HEK293 (cell line): ENCODE results near the gene DMAC2L.
"Not testable (repeated sequence)": the region's sequence is repeated elsewhere in the genome, so short reads cannot be mapped to it uniquely, and the experiment has no call there.

ENCODE experiments used
- CTCF ChIA-PET: fragments of 350-600 bp; formaldehyde crosslinking; extraction: SDS; loops from one replicate; lab custom pipeline; 2021; ENCODE audit warnings: antibody characterized with exemption; lab: Yijun Ruan, JAX
- POLR2A ChIA-PET: fragments of 300-600 bp; formaldehyde crosslinking; extraction: SDS; loops from one replicate; lab custom pipeline; 2020; ENCODE audit warnings: antibody characterized with exemption, inconsistent platforms; lab: Yijun Ruan, JAX
- H3K27ac ChIP-seq: fragments of 200-500 bp; sonication (Bioruptor generic); 2 replicates; pipeline ENCODE4 v1.5.1; 2014; ENCODE audit warnings: low read depth, low read length, control low read depth, inconsistent platforms; ENCODE audit errors: extremely low read depth
- H3K36me3 ChIP-seq, 2 experiments: fragments of 200-500 bp in 1 of 2; sonication (Bioruptor generic) in 1 of 2; 1 replicate in 1 of 2; 2 replicates in 1 of 2; pipeline ENCODE4 v1.5.1; 2014 to 2017; ENCODE audit warnings: inconsistent platforms in 2 of 2, low read length in 2 of 2; ENCODE audit not compliant: control insufficient read depth in 2 of 2, insufficient read depth in 1 of 2
- H3K4me1 ChIP-seq: fragments of 200-500 bp; sonication (Bioruptor generic); 2 replicates; pipeline ENCODE4 v1.5.1; 2014; ENCODE audit warnings: mild to moderate bottlenecking, low read length, inconsistent platforms; ENCODE audit not compliant: control insufficient read depth, insufficient read depth
- H3K4me3 ChIP-seq: 2 replicates; pipeline ENCODE4 v1.5.1; 2011; ENCODE audit warnings: low read depth, mild to moderate bottlenecking, control low read depth, low read length, moderate library complexity
- H3K9me3 ChIP-seq: fragments of 200-500 bp; sonication (Bioruptor generic); 2 replicates; pipeline ENCODE4 v1.5.1; 2014; ENCODE audit warnings: low read depth, low read length, inconsistent platforms; ENCODE audit not compliant: control insufficient read depth, insufficient read depth
- CTCF ChIP-seq: fragments of 450-650 bp; formaldehyde crosslinking; IDR thresholded peaks from 2 replicates; pipeline ENCODE4 v1.5.1; 2016; ENCODE audit warnings: missing biosample characterization, missing genetic modification characterization
- KLF10 ChIP-seq: fragments of 450-650 bp; IDR thresholded peaks from 2 replicates; pipeline ENCODE4 v1.5.1; 2018; ENCODE audit warnings: missing biosample characterization, mild to moderate bottlenecking, missing genetic modification characterization
- KLF17 ChIP-seq: fragments of 450-650 bp; formaldehyde crosslinking; IDR thresholded peaks from 2 replicates; pipeline ENCODE4 v1.5.1; 2016; ENCODE audit warnings: missing biosample characterization, missing genetic modification characterization
- KLF9 ChIP-seq: fragments of 450-650 bp; formaldehyde crosslinking; IDR thresholded peaks from 2 replicates; pipeline ENCODE4 v1.5.1; 2016; ENCODE audit warnings: missing biosample characterization, missing genetic modification characterization, low read depth
- SETDB1 ChIP-seq: IDR thresholded peaks from one replicate; pipeline ENCODE4 v1.6.1; 2017; ENCODE audit warnings: mild to moderate bottlenecking, low read length, moderate library complexity, mixed read lengths; ENCODE audit not compliant: insufficient read length
- YY1 ChIP-seq: fragments of 450-650 bp; formaldehyde crosslinking; IDR thresholded peaks from 2 replicates; pipeline ENCODE4 v1.5.1; 2018; ENCODE audit warnings: missing biosample characterization, missing genetic modification characterization
- ZBTB11 ChIP-seq: fragments of 450-650 bp; formaldehyde crosslinking; conservative IDR thresholded peaks from 2 replicates; pipeline ENCODE4 v1.5.1; 2016; ENCODE audit warnings: low read depth, missing biosample characterization, missing genetic modification characterization
- ZBTB17 ChIP-seq: fragments of 450-650 bp; formaldehyde crosslinking; IDR thresholded peaks from 2 replicates; pipeline ENCODE4 v1.5.1; 2016; ENCODE audit warnings: missing biosample characterization, missing genetic modification characterization
- ZNF18 ChIP-seq: fragments of 450-650 bp; formaldehyde crosslinking; IDR thresholded peaks from 2 replicates; pipeline ENCODE4 v1.5.1; 2016; ENCODE audit warnings: missing biosample characterization, missing genetic modification characterization
- ZNF202 ChIP-seq: fragments of 450-650 bp; formaldehyde crosslinking; IDR thresholded peaks from 2 replicates; pipeline ENCODE4 v1.5.1; 2016; ENCODE audit warnings: missing biosample characterization, missing genetic modification characterization, borderline replicate concordance
- ZNF37A ChIP-seq: fragments of 450-650 bp; IDR thresholded peaks from 2 replicates; pipeline ENCODE4 v1.5.1; 2018; ENCODE audit warnings: missing biosample characterization, missing genetic modification characterization
- ZNF600 ChIP-seq: fragments of 450-650 bp; formaldehyde crosslinking; IDR thresholded peaks from 2 replicates; pipeline ENCODE4 v1.5.1; 2016; ENCODE audit warnings: missing biosample characterization, missing genetic modification characterization
- ZNF654 ChIP-seq: fragments of 450-650 bp; formaldehyde crosslinking; IDR thresholded peaks from 2 replicates; pipeline ENCODE4 v1.5.1; 2016; ENCODE audit warnings: low read depth, missing biosample characterization, missing genetic modification characterization

The DMAC2L gene

GRCh38 chr14:50312734-50313054, 570 bp downstream of the DMAC2L start:
- H3K9me3 ChIP-seq, result no peaks in the 10 kb centered on the region
- H3K4me1 ChIP-seq, result no peaks in the 10 kb centered on the region
- TF ChIP-seq ZNF202, result no peak
- TF ChIP-seq YY1 (tag by site-specific recombination), result 0 out of 2 replicates have a peak, but pooled peaks have one; percentile 22
- TF ChIP-seq ZNF37A, result no peak
- 0 out of 2 replicates have a peak, but pooled peaks have one; percentile 16 for TF ChIP-seq KLF17 (tag by site-specific recombination)
- TF ChIP-seq ZNF600 (tag by site-specific recombination), result peak; percentile 58
- TF ChIP-seq ZBTB17 (tag by site-specific recombination), result peak; percentile 85
- 0 out of 2 replicates have a peak, but pooled peaks have one; percentile 7 for TF ChIP-seq KLF9 (tag by site-specific recombination)
- 0 out of 2 replicates have a peak, but pooled peaks have one; percentile 30 for TF ChIP-seq ZBTB11
- TF ChIP-seq KLF10, result peak; percentile 72; the same call in 1 of the 2 replicates
- ChIA-PET CTCF (interaction anchor here (0.6 to 3.6 kb wide), 2 partner anchors 8 to 17 kb away, joined by 4 to 20 read pairs; no protein-coding TSS in a partner anchor), POLR2A (interaction anchor here (0.6 to 1.3 kb wide), 13 partner anchors 8 to 1421 kb away, joined by 3 to 8 read pairs (median 3); partner anchors contain the start of genes CDKL1, NIN, SAV1 and SOS2)
- peak overlapping the region; percentile 75 for H3K27ac ChIP-seq
- H3K36me3 ChIP-seq, result peaks cover 4 to 12% of the 10 kb centered on the region in 2 experiments; a peak in 2 of 3 replicates
- H3K4me3 ChIP-seq, result peak overlapping the region; percentile 85

- CTCF ChIA-PET, result not testable (repeated sequence)
These were observed 2.0 kb downstream of the DMAC2L start for GRCh38 chr14:50314098-50314497.

GRCh38 chr14:50318031-50318626, 6.0 kb downstream of the DMAC2L start:
- TF ChIP-seq ZNF18, result no peak
- TF ChIP-seq CTCF (tag by site-specific recombination), result peak; percentile 10; the same call in 1 of the 2 replicates
- TF ChIP-seq ZNF654 (tag by site-specific recombination), result peak; percentile 58
- H3K27ac ChIP-seq, result no peak overlapping the region
- ChIA-PET CTCF (interaction anchor here (0.6 to 1.6 kb wide), 11 partner anchors 11 to 1036 kb away, joined by 3 to 7 read pairs (median 3); no protein-coding TSS in a partner anchor), POLR2A (interaction anchor here (0.9 kb wide), 1 partner anchor 213 kb away, joined by 3 read pairs; no protein-coding TSS in a partner anchor)
- peaks cover 3% of the 10 kb centered on the region; the same call in 1 of the 2 replicates for H3K4me1 ChIP-seq
- no peak overlapping the region for H3K4me3 ChIP-seq
- no peaks in the 10 kb centered on the region for H3K9me3 ChIP-seq
- H3K36me3 ChIP-seq, result peaks cover 4 to 18% of the 10 kb centered on the region in 2 experiments; a peak in 2 of 3 replicates

More at GRCh38 chr14:50314098-50314497, 2.0 kb downstream of the DMAC2L start:
- H3K9me3 ChIP-seq, POLR2A ChIA-PET: not testable (repeated sequence)
- H3K36me3 ChIP-seq, result peaks cover 4 to 12% of the 10 kb centered on the region in 2 experiments; a peak in 2 of 3 replicates
- TF ChIP-seq SETDB1, result peak; percentile 88
- TF ChIP-seq, all 188 proteins: peak for 1; not testable (repeated sequence) for 187
- H3K4me1 ChIP-seq, H3K27ac ChIP-seq, H3K4me3 ChIP-seq: not testable (repeated sequence)
